Type B pancreatic cell (in vitro differentiated cells): ENCODE data around the gene RAI1. TPM values are rescaled to one million over a fixed set of nuclear protein-coding genes. Genes with fewer than 3 reads are reported as not detected.

Experiments
- DNase-seq: peaks from one replicate; pipeline ENCODE4 v3.0.0; 2021; ENCODE audit warnings: mixed read lengths; ENCODE audit not compliant: unreplicated experiment; ENCODE audit errors: extremely low spot score
- H3K27ac Mint-ChIP-seq: 2 replicates; pipeline ENCODE4 v1.8.0; 2021; ENCODE audit warnings: mild to moderate bottlenecking, mixed read lengths
- H3K27me3 Mint-ChIP-seq: 2 replicates; pipeline ENCODE4 v1.8.0; 2021; ENCODE audit warnings: mixed read lengths
- H3K36me3 Mint-ChIP-seq: 2 replicates; pipeline ENCODE4 v1.8.0; 2021; ENCODE audit warnings: mixed read lengths
- H3K4me1 Mint-ChIP-seq: one replicate; pipeline ENCODE4 v1.8.0; 2021; ENCODE audit warnings: mixed read lengths; ENCODE audit not compliant: unreplicated experiment
- H3K4me3 Mint-ChIP-seq: 2 replicates; pipeline ENCODE4 v1.8.0; 2021; ENCODE audit warnings: mild to moderate bottlenecking, mixed read lengths
- H3K9me3 Mint-ChIP-seq: 2 replicates; pipeline ENCODE4 v1.8.0; 2021; ENCODE audit warnings: mixed read lengths
- CTCF ChIP-seq: fragments of 200-600 bp; sonication (generic); conservative IDR thresholded peaks from 2 replicates; pipeline ENCODE4 v1.5.0; 2021; ENCODE audit warnings: antibody characterized with exemption, mild to moderate bottlenecking
- total RNA-seq: library from RNA; stranded (reverse); gene quantifications from 2 replicates; pipeline ENCODE4 v1.2.1, GENCODE V29; 2021; ENCODE audit warnings: low replicate concordance

Gene RAI1
- total RNA-seq, 1 donor from 2014 or later = 61.1 TPM

GRCh38 chr17:17681744-17682292 is 560 bp downstream of the RAI1 start:
- TF ChIP-seq CTCF = no peak
- Mint-ChIP-seq H3K4me1 (peaks cover 48% of the 10 kb centered on the region), H3K4me3 (peak overlapping the region; percentile 88), H3K27ac (peak overlapping the region; percentile 66), H3K27me3 (peaks cover 3% of the 10 kb centered on the region), H3K9me3 (no peaks in the 10 kb centered on the region), H3K36me3 (no peaks in the 10 kb centered on the region)
- DNase-seq = no peak

GRCh38 chr17:17682293-17682736 is 1.1 kb downstream of the RAI1 start:
- no peaks in the 10 kb centered on the region for H3K9me3 Mint-ChIP-seq
- H3K27ac Mint-ChIP-seq = peak overlapping the region; percentile 66
- DNase-seq = no peak
- H3K27me3 Mint-ChIP-seq = peaks cover 3% of the 10 kb centered on the region
- H3K4me1 Mint-ChIP-seq = peaks cover 49% of the 10 kb centered on the region
- H3K36me3 Mint-ChIP-seq = no peaks in the 10 kb centered on the region
- TF ChIP-seq CTCF = no peak
- peak overlapping the region; percentile 98 for H3K4me3 Mint-ChIP-seq

GRCh38 chr17:17682737-17683680 is 1.8 kb downstream of the RAI1 start:
- TF ChIP-seq CTCF = no peak
- Mint-ChIP-seq H3K36me3 (no peaks in the 10 kb centered on the region), H3K4me3 (peak overlapping the region; percentile 98), H3K27ac (peak overlapping the region; percentile 97), H3K27me3 (peaks cover 3% of the 10 kb centered on the region), H3K9me3 (no peaks in the 10 kb centered on the region), H3K4me1 (peaks cover 52% of the 10 kb centered on the region)
- DNase-seq = no peak

- Mint-ChIP-seq H3K4me1 (peaks cover 48% of the 10 kb centered on the region), H3K27me3 (peaks cover 3% of the 10 kb centered on the region), H3K27ac (peak overlapping the region; percentile 97), H3K36me3 (no peaks in the 10 kb centered on the region), H3K9me3 (no peaks in the 10 kb centered on the region), H3K4me3 (peak overlapping the region; percentile 98)
- DNase-seq = no peak
- no peak for TF ChIP-seq CTCF
These were observed 2.6 kb downstream of the RAI1 start for GRCh38 chr17:17683710-17684365.

GRCh38 chr17:17684906-17685774 is 3.9 kb downstream of the RAI1 start:
- Mint-ChIP-seq H3K4me3 (peak overlapping the region; percentile 81), H3K9me3 (no peaks in the 10 kb centered on the region), H3K27me3 (peaks cover 3% of the 10 kb centered on the region), H3K36me3 (no peaks in the 10 kb centered on the region), H3K4me1 (peaks cover 54% of the 10 kb centered on the region), H3K27ac (peak overlapping the region; percentile 89)
- DNase-seq = no peak
- no peak for TF ChIP-seq CTCF
